Erythroblast (primary cell): ENCODE results near the gene ATAD3C.
"Not testable (repeated sequence)": the region's sequence is repeated elsewhere in the genome, so short reads cannot be mapped to it uniquely, and the experiment has no call there.

Experiments used
- GATA1 ChIP-seq: IDR thresholded peaks from 2 replicates; pipeline ENCODE4 v1.6.1; 2011; ENCODE audit warnings: low read depth, mild to moderate bottlenecking, control low read depth, low read length, moderate library complexity
- POLR2A ChIP-seq: IDR thresholded peaks from 2 replicates; pipeline ENCODE4 v1.6.1; 2011; ENCODE audit warnings: mild to moderate bottlenecking, low read length

DNA sequence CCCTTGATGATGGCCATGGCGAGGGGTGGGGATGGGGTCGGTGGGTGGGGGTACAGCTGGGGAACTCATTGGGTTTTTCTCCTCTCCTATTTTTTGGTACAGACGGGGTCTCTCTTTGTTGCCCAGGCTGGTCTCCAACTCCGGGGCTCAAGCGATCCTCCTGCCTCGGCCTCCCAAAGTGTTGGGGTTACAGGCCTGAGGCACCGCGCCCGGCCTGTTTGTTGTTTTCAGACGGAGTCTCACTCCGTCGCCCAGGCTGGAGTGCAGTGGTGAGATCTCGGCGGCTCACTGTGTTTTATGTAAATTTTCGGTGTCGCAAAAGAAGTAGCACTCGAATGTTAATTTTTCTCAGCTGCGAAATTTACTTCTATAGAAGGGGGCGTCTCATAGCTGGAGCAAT, 2.9 kb upstream of the ATAD3C start:
- TF ChIP-seq POLR2A, GATA1: not testable (repeated sequence)
